Neuron (in vitro differentiated cells): ENCODE results near the gene GID4.

Experiments used
- H2AFZ ChIP-seq: one replicate; pipeline ENCODE4 v1.6.1; 2013; ENCODE audit warnings: low read depth, mild to moderate bottlenecking, inconsistent platforms, low read length, moderate library complexity
- H3K27me3 ChIP-seq: one replicate; pipeline ENCODE4 v1.6.1; 2013; ENCODE audit warnings: low read length; ENCODE audit not compliant: insufficient read depth
- H3K36me3 ChIP-seq: one replicate; pipeline ENCODE4 v1.6.1; 2013; ENCODE audit warnings: low read length; ENCODE audit not compliant: insufficient read depth
- H3K4me1 ChIP-seq: one replicate; pipeline ENCODE4 v1.6.1; 2013; ENCODE audit warnings: low read length; ENCODE audit not compliant: insufficient read depth
- H3K4me3 ChIP-seq: 2 replicates; pipeline ENCODE4 v1.5.1; 2013; ENCODE audit warnings: mild to moderate bottlenecking, low read length, moderate library complexity
- H3K9me3 ChIP-seq: one replicate; pipeline ENCODE4 v1.6.1; 2013; ENCODE audit warnings: low read length

Gene GID4

GRCh38 chr17:18105027-18105426 is 65.8 kb downstream of the GID4 start:
- no peaks in the 10 kb centered on the region for H3K27me3 ChIP-seq
- peaks cover 37% of the 10 kb centered on the region for H3K36me3 ChIP-seq
- H3K4me3 ChIP-seq = no peak overlapping the region
- no peaks in the 10 kb centered on the region for H3K9me3 ChIP-seq
- H3K4me1 ChIP-seq = peaks cover 19% of the 10 kb centered on the region
- H2AFZ ChIP-seq = no peak overlapping the region

GRCh38 chr17:18105595-18105994 is 66.4 kb downstream of the GID4 start:
- Histone ChIP-seq H3K27me3 (no peaks in the 10 kb centered on the region), H3K4me1 (peaks cover 23% of the 10 kb centered on the region), H2AFZ (no peak overlapping the region)

GRCh38 chr17:18106211-18106610 is 67.0 kb downstream of the GID4 start:
- Histone ChIP-seq H3K4me3 (no peak overlapping the region), H3K36me3 (peaks cover 28% of the 10 kb centered on the region), H3K9me3 (no peaks in the 10 kb centered on the region), H3K27me3 (no peaks in the 10 kb centered on the region), H2AFZ (no peak overlapping the region), H3K4me1 (peaks cover 23% of the 10 kb centered on the region)

More at GRCh38 chr17:18105595-18105994, 66.4 kb downstream of the GID4 start:
- Histone ChIP-seq H3K9me3 (no peaks in the 10 kb centered on the region), H3K4me3 (no peak overlapping the region), H3K36me3 (peaks cover 31% of the 10 kb centered on the region)

DNA sequence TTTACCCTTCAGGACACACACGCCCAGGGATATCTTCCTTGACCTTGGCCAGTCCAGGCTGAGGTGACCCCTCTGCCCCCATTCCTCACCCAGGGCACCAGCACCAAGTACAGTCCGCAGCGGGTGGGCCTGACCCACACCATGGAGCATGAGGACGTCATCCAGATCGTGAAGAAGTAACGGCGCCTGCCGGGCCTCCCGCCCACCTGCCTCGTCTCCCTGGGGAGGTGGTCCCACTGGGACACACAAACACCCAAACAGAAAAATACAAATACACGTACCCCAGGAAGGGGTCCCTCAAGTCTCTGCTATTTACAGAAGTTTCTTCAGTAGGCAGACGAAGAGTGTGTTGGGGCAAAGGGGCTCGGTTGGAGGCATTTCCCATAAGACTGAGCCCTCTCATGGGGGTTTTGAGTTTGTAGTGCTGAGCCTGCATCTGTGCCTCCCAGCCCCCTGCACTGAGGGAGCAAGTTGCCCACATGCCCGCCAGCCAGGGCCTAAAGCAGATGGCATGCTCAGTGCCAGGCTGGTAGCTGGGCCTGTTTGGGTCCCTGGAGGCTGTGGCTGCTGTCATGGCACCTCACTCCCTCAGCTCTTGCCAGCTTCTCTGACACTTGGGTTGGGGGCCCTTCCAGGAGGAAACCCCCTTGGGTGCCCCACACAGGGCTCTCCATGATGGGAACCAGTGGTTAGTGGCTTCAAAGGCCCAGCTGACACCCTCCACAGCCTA is 68.0 kb downstream of the GID4 start:
- H3K27me3 ChIP-seq = no peaks in the 10 kb centered on the region
- no peak overlapping the region for H2AFZ ChIP-seq
- peaks cover 26% of the 10 kb centered on the region for H3K4me1 ChIP-seq
- H3K4me3 ChIP-seq = no peak overlapping the region
- H3K36me3 ChIP-seq = peaks cover 19% of the 10 kb centered on the region
- H3K9me3 ChIP-seq = no peaks in the 10 kb centered on the region

- Histone ChIP-seq H3K4me1 (peaks cover 26% of the 10 kb centered on the region), H2AFZ (no peak overlapping the region), H3K4me3 (no peak overlapping the region), H3K36me3 (peaks cover 16% of the 10 kb centered on the region), H3K9me3 (no peaks in the 10 kb centered on the region), H3K27me3 (no peaks in the 10 kb centered on the region)
These were observed 68.8 kb downstream of the GID4 start for GRCh38 chr17:18107971-18108370.

DNA sequence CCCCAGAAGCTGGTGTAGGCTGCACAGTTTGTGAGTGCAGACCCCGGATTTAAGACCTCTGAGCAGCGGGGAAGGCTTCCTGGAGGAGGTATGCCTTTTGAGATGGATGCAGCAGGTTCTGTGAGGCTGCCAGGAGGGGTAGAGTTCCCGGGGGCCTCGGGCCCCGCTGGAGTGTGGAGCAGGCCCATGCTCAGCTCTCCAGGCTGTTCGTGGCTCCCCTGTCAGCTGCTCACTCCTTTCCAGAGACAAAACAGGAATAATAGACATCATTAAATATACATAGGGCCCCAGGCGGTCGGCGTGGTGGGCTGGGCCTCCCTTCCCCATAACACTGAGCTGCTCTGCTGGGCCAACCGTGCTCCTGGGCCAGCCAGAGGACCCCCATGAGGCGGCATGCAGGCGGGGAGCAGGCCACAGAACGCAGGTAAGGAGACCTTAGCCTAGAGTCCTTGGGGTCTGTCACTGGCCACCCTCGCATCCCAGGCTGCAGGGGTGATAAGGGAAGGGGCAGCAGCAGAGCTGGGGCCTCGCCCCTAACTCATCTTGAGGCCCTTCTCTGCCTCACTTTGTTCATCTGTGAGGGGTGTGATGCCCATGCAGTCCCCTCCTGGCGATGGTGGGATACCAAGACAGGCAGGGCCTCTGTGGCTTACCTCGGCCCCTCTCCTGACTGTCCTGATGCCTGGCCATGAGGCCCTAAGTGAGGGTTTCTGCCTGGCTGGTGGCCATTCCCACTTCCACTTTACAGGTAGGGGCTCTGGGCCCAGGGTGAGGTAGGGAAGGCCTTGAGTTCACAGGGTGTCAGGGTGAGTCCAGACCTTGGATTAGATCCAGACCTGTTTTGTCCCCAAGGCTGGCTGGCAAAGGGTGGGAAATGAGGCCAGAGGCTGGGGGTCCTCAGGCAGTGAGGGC is 69.4 kb downstream of the GID4 start, which contains the start of gene MYO15A:
TSS of gene MYO15A (plus strand) at position 356 of the 912 bp plus-strand sequence. CDS start 10,045 bp downstream, outside the sequence.
- Histone ChIP-seq H3K4me3 (no peak within 1 kb of the TSS), H3K4me1 (peaks cover 26% of the 10 kb centered on the region), H3K27me3 (no peaks in the 10 kb centered on the region), H3K9me3 (no peaks in the 10 kb centered on the region), H3K36me3 (peaks cover 16% of the 10 kb centered on the region), H2AFZ (no peak within 1 kb of the TSS)

DNA sequence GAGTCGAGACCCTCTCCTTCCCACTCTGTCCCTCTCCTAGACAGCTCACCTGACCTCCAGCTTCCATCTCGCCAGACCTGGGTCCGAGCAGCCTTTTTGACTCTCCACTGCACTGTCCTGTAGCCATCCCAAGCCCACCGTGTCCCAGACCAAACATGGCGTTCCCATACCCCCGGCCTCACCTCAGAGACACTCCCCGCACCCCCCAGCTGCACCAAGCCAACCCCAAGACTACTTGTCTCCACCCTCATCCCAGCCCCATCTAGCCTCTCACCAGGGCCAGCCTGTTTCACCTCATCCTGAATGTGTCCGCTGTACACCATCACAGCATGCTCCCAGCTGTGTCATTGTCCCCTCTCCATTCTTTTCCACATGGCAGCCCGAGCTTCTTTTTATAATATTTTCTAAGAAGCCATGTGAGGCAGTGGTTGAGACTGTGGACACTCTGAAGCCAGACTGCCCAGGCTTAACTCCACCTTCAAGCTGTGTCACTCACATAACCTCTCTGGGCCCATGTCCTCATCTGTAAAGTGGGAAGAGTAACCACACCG is 70.8 kb downstream of the GID4 start:
- no peak overlapping the region for H2AFZ ChIP-seq
- H3K27me3 ChIP-seq = no peaks in the 10 kb centered on the region
- no peak overlapping the region for H3K4me3 ChIP-seq
- H3K4me1 ChIP-seq = peaks cover 26% of the 10 kb centered on the region
- peaks cover 8% of the 10 kb centered on the region for H3K36me3 ChIP-seq
- no peaks in the 10 kb centered on the region for H3K9me3 ChIP-seq

DNA sequence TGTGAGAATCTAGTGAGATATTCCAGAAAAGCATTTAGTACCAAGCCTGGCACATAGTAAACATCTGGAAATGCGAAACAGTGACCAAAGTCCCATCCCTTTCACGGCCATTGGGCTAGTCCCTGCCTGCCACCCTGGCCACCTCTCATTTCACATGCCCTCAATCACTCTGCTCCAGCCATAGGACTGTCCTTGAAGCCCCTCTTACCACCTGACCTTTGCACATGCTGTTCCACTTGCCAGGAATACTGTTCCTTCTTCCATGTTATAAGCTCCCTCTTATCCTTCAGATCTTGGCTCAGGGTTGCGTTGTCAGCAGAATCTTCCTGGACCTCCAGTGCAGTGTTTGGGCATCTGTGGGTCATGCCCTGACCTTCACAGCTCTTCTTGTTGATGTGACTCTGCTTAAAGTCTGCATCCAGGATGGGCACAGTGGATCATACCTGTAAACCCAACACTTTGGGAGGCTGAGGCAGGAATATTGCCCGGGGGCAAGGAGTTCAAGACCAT is 71.5 kb downstream of the GID4 start:
- Histone ChIP-seq H2AFZ (no peak overlapping the region), H3K36me3 (peaks cover 8% of the 10 kb centered on the region), H3K4me1 (peaks cover 26% of the 10 kb centered on the region), H3K4me3 (no peak overlapping the region), H3K9me3 (no peaks in the 10 kb centered on the region), H3K27me3 (no peaks in the 10 kb centered on the region)

DNA sequence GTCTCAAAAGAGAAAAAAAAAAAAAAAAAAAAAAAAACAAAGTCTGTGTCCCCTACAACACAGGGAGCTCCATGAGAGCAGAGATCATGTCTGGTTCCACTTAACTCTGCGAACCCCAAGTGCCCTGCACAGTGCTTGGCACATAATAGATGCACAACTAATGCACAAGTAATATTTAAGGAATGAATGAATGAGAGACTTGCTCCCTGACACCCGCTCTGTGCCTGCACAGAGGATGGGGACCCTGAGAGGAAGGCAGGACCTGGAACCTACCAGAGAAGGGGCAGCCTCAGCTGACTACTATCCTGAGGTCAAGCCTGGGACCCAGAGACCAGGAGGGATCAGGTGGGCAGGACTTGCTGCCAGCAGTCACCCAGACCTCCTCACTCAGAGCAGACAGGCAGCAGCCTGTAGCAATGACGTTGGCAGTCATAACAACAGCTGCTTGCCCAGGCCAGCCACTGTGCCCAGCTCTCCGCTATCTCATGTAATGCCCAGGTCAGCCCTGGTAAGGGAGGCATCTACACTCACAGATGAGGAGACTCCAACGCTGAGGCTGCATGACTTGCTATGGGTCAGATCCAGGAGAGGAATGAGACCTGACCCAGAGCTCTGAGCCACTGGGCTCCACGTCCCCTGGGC is 72.2 kb downstream of the GID4 start:
- Histone ChIP-seq H3K27me3 (no peaks in the 10 kb centered on the region), H3K36me3 (peaks cover 5% of the 10 kb centered on the region), H3K4me3 (no peak overlapping the region), H2AFZ (no peak overlapping the region), H3K9me3 (no peaks in the 10 kb centered on the region), H3K4me1 (peaks cover 26% of the 10 kb centered on the region)

GRCh38 chr17:18115517-18115916 is 76.3 kb downstream of the GID4 start:
- Histone ChIP-seq H3K27me3 (no peaks in the 10 kb centered on the region), H3K9me3 (peaks cover 13% of the 10 kb centered on the region), H2AFZ (no peak overlapping the region), H3K4me3 (no peak overlapping the region), H3K4me1 (peaks cover 9% of the 10 kb centered on the region), H3K36me3 (no peaks in the 10 kb centered on the region)

- H3K4me3 ChIP-seq = no peak overlapping the region
- peaks cover 13% of the 10 kb centered on the region for H3K9me3 ChIP-seq
These were observed 76.9 kb downstream of the GID4 start for GRCh38 chr17:18116078-18116477.

DNA sequence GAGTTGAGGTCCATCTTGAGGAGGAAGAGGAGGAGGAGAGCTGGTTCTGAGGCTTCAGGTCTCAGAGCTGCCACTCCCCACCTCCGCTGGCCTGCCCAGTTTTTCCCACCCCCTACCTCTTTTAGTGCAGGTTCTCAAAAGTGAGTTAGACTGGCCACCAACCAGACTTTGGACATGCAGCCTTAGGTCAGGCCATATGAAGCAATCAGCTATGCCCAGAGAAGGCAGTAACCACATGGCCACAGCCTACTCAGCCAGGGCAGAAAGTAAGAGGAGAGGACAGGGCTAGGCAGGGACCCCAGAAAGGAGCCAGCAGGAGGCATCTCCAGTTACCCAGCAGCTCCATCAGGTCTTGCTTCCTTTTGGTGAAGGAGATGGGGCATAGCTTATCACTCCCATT is 78.3 kb downstream of the GID4 start:
- no peak overlapping the region for H3K4me3 ChIP-seq
- H3K9me3 ChIP-seq = peaks cover 13% of the 10 kb centered on the region
- peaks cover 6% of the 10 kb centered on the region for H3K4me1 ChIP-seq
- H2AFZ ChIP-seq = no peak overlapping the region
- H3K36me3 ChIP-seq = no peaks in the 10 kb centered on the region
- no peaks in the 10 kb centered on the region for H3K27me3 ChIP-seq

More at GRCh38 chr17:18116078-18116477, 76.9 kb downstream of the GID4 start:
- Histone ChIP-seq H3K27me3 (no peaks in the 10 kb centered on the region), H2AFZ (no peak overlapping the region), H3K36me3 (no peaks in the 10 kb centered on the region), H3K4me1 (peaks cover 9% of the 10 kb centered on the region)
